Sigmoid colon (tissue), 4 donors: ENCODE data around the gene WNT9B.

Experiments used
- CTCF ChIP-seq, 4 experiments: fragments of 450-650 bp in 3 of 4; fragments of 200-600 bp in 1 of 4; IDR thresholded peaks; one replicate each; pipeline ENCODE4 v1.5.1; 2016 to 2019; ENCODE audit warnings: antibody characterized with exemption in 4 of 4, mild to moderate bottlenecking in 3 of 4, moderate library complexity in 2 of 4
- EP300 ChIP-seq, 4 donors: sonication (generic); formaldehyde crosslinking; IDR thresholded peaks; one replicate each; pipeline ENCODE4 v1.6.1; 2017; ENCODE audit warnings: antibody characterized with exemption in 4 of 4
- POLR2A ChIP-seq, 2 donors: fragments of 450-650 bp; IDR thresholded peaks; one replicate each; pipeline ENCODE4 v1.6.1; 2016; ENCODE audit warnings: antibody characterized with exemption in 2 of 2, mild to moderate bottlenecking in 2 of 2, moderate library complexity in 2 of 2

- TF ChIP-seq CTCF (IDR thresholded peaks at IDR 0.05) (no peak), EP300 (IDR thresholded peaks at IDR 0.05) (no peak), POLR2A (IDR thresholded peaks at IDR 0.05) (no peak)
These were observed 34.3 kb downstream of the WNT9B start for GRCh38 chr17:46885415-46886309.
